K562 (cell line): Measurements from ENCODE around the gene THAP8. TPM values are rescaled to one million over a fixed set of nuclear protein-coding genes. Genes with fewer than 3 reads are reported as not detected.
A peak's percentile ranks its signal among the peaks of the same experiment; 100 is the strongest.

Source experiments
- ARID4B ChIP-seq: sonication (generic); formaldehyde crosslinking; IDR thresholded peaks from 2 replicates; pipeline ENCODE4 v1.8.0; 2022; ENCODE audit warnings: mild to moderate bottlenecking, missing genetic modification reagents
- E2F8 ChIP-seq: fragments of 450-650 bp; IDR thresholded peaks from 2 replicates; pipeline ENCODE4 v1.7.1; 2018; ENCODE audit warnings: mild to moderate bottlenecking, low read depth; ENCODE audit not compliant: partially characterized antibody
- GMEB1 ChIP-seq: fragments of 250-450 bp; sonication (Bioruptor Pico); IDR thresholded peaks from 2 replicates; pipeline ENCODE4 v1.4.0; 2020; ENCODE audit warnings: mild to moderate bottlenecking
- KLF16 ChIP-seq: IDR thresholded peaks from 2 replicates; pipeline ENCODE4 v1.6.1; 2016; ENCODE audit warnings: antibody characterized with exemption
- NFRKB ChIP-seq: fragments of 450-650 bp; IDR thresholded peaks from 2 replicates; pipeline ENCODE4 v1.6.1; 2016; ENCODE audit warnings: low read depth
- YBX1 ChIP-seq: fragments of 450-650 bp; IDR thresholded peaks from 2 replicates; pipeline ENCODE4 v1.7.1; 2016; ENCODE audit warnings: mild to moderate bottlenecking
- polyA plus RNA-seq, 8 experiments: library from polyadenylated mRNA; depleted of rRNA in 4 of 8; stranded (reverse) in 5 of 8; unstranded in 3 of 8; fragments of >200 nt; fragmentation: Nextera tagmentation in 2 of 8; fragmentation: Illumina TruSeq in 1 of 8; extraction: Ambion mirVana in 2 of 8; extraction: Trizol in 1 of 8; gene quantifications; 2 replicates each; pipeline versions ENCODE4 v1.2.1 to v1.2.3, GENCODE V29; 2011 to 2014; ENCODE audit warnings: inconsistent platforms in 1 of 8, missing spikeins in 1 of 8
- total RNA-seq, 7 experiments: library from RNA; depleted of rRNA in 6 of 7; stranded (reverse); fragments of >200 nt in 6 of 7; fragmentation: Illumina TruSeq in 2 of 7; extraction: Trizol in 2 of 7; gene quantifications; 2 replicates each; pipeline versions ENCODE4 v1.2.1 to v1.2.3, GENCODE V29; 2011 to 2021; ENCODE audit warnings: low replicate concordance in 1 of 7
- TF ChIP-seq, protein P1 (sequence below): fragments of 450-650 bp; IDR thresholded peaks from 2 replicates; pipeline ENCODE4 v1.6.1; 2018; ENCODE audit not compliant: partially characterized antibody
- TF ChIP-seq, protein P2 (sequence below): fragments of 450-650 bp; IDR thresholded peaks from 2 replicates; pipeline ENCODE4 v1.6.1; 2014; ENCODE audit warnings: low read depth, mild to moderate bottlenecking, moderate library complexity, borderline replicate concordance

THAP8 gene
- total and polyA plus RNA-seq, 9 of the 15 experiments (the other 6 are each of a cell fraction or from before 2014, with no cell fraction given): 0.11 to 2.0 (median 0.94) TPM

GRCh38 chr19:36014012-36014924 is 39.8 kb downstream of the THAP8 start, which contains the start of gene ALKBH6 (continued):
- TF ChIP-seq, protein P1, sequence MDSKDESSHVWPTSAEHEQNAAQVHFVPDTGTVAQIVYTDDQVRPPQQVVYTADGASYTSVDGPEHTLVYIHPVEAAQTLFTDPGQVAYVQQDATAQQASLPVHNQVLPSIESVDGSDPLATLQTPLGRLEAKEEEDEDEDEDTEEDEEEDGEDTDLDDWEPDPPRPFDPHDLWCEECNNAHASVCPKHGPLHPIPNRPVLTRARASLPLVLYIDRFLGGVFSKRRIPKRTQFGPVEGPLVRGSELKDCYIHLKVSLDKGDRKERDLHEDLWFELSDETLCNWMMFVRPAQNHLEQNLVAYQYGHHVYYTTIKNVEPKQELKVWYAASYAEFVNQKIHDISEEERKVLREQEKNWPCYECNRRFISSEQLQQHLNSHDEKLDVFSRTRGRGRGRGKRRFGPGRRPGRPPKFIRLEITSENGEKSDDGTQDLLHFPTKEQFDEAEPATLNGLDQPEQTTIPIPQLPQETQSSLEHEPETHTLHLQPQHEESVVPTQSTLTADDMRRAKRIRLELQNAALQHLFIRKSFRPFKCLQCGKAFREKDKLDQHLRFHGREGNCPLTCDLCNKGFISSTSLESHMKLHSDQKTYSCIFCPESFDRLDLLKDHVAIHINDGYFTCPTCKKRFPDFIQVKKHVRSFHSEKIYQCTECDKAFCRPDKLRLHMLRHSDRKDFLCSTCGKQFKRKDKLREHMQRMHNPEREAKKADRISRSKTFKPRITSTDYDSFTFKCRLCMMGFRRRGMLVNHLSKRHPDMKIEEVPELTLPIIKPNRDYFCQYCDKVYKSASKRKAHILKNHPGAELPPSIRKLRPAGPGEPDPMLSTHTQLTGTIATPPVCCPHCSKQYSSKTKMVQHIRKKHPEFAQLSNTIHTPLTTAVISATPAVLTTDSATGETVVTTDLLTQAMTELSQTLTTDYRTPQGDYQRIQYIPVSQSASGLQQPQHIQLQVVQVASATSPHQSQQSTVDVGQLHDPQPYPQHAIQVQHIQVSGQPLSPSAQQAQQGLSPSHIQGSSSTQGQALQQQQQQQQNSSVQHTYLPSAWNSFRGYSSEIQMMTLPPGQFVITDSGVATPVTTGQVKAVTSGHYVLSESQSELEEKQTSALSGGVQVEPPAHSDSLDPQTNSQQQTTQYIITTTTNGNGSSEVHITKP: peak; percentile 93
- TF ChIP-seq ARID4B: peak; percentile 72; the same call in 1 of the 2 replicates
- no peak for TF ChIP-seq KLF16
- no peak for TF ChIP-seq YBX1
- TF ChIP-seq E2F8: peak; percentile 81
- TF ChIP-seq, protein P2, sequence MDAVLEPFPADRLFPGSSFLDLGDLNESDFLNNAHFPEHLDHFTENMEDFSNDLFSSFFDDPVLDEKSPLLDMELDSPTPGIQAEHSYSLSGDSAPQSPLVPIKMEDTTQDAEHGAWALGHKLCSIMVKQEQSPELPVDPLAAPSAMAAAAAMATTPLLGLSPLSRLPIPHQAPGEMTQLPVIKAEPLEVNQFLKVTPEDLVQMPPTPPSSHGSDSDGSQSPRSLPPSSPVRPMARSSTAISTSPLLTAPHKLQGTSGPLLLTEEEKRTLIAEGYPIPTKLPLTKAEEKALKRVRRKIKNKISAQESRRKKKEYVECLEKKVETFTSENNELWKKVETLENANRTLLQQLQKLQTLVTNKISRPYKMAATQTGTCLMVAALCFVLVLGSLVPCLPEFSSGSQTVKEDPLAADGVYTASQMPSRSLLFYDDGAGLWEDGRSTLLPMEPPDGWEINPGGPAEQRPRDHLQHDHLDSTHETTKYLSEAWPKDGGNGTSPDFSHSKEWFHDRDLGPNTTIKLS: peak; percentile 31; the same call in 1 of the 2 replicates
- TF ChIP-seq GMEB1 (CRISPR knock-in tag): no peak
- TF ChIP-seq NFRKB: peak; percentile 16
